WTC11 (cell line): ENCODE results near the gene ZNF579. TPM values are rescaled to one million over a fixed set of nuclear protein-coding genes. Genes with fewer than 3 reads are reported as not detected.

Experiments
- ATAC-seq: fragments of 200-7000 bp; cut with Tn5 transposase; 2 replicates; pipeline ENCODE4 v1.10.0; 2021; ENCODE audit warnings: mild to moderate bottlenecking, moderate library complexity
- CTCF ChIA-PET: fragments of 300-600 bp; sonication (Branson Sonifier 250); formaldehyde crosslinking; loops from one replicate; lab custom pipeline; 2021; ENCODE audit warnings: antibody characterized with exemption; lab: Charles Lee
- POLR2A ChIA-PET: fragments of 350-600 bp; sonication (Branson Sonifier 250); formaldehyde crosslinking; loops from one replicate; lab custom pipeline; 2021; ENCODE audit warnings: antibody characterized with exemption; lab: Charles Lee
- DNase-seq: peaks from one replicate; pipeline ENCODE4 v3.0.0; 2021; ENCODE audit warnings: low spot score
- H3K27ac Mint-ChIP-seq: 2 replicates; pipeline ENCODE4 v1.8.0; 2021; ENCODE audit warnings: mixed read lengths
- H3K27me3 Mint-ChIP-seq: 2 replicates; pipeline ENCODE4 v1.8.0; 2021; ENCODE audit warnings: low read depth, mild to moderate bottlenecking, moderate library complexity, mixed read lengths
- H3K36me3 Mint-ChIP-seq: 2 replicates; pipeline ENCODE4 v1.8.0; 2021; ENCODE audit warnings: mixed read lengths
- H3K4me1 Mint-ChIP-seq: 2 replicates; pipeline ENCODE4 v1.8.0; 2022; ENCODE audit warnings: mixed read lengths
- H3K4me3 Mint-ChIP-seq: 2 replicates; pipeline ENCODE4 v1.8.0; 2021; ENCODE audit warnings: mild to moderate bottlenecking, moderate library complexity, mixed read lengths
- H3K9me3 Mint-ChIP-seq: 2 replicates; pipeline ENCODE4 v1.8.0; 2021; ENCODE audit warnings: mixed read lengths
- CREM ChIP-seq: sonication (generic); formaldehyde crosslinking; IDR thresholded peaks from 2 replicates; pipeline ENCODE4 v1.8.1; 2022; ENCODE audit warnings: mild to moderate bottlenecking, missing genetic modification reagents, moderate library complexity
- ESRRA ChIP-seq: sonication (generic); formaldehyde crosslinking; IDR thresholded peaks from 2 replicates; pipeline ENCODE4 v1.8.1; 2022; ENCODE audit warnings: mild to moderate bottlenecking, missing genetic modification reagents, borderline replicate concordance
- FOXJ3 ChIP-seq: sonication (generic); formaldehyde crosslinking; IDR thresholded peaks from 2 replicates; pipeline ENCODE4 v1.9.0; 2021; ENCODE audit warnings: missing genetic modification reagents, mild to moderate bottlenecking, borderline replicate concordance
- FOXK1 ChIP-seq: sonication (generic); formaldehyde crosslinking; IDR thresholded peaks from 2 replicates; pipeline ENCODE4 v1.8.0; 2022; ENCODE audit warnings: mild to moderate bottlenecking, moderate library complexity, missing genetic modification reagents
- GRHL2 ChIP-seq: fragments of 250-450 bp; sonication (Bioruptor Pico); IDR thresholded peaks from 2 replicates; pipeline ENCODE4 v1.8.0; 2022; ENCODE audit warnings: mild to moderate bottlenecking, moderate library complexity; ENCODE audit not compliant: insufficient replicate concordance, severe bottlenecking
- JUN ChIP-seq: sonication (generic); formaldehyde crosslinking; IDR thresholded peaks from 2 replicates; pipeline ENCODE4 v1.8.0; 2023; ENCODE audit warnings: mild to moderate bottlenecking, missing genetic modification reagents
- TP53 ChIP-seq: sonication (generic); formaldehyde crosslinking; IDR thresholded peaks from 2 replicates; pipeline ENCODE4 v1.8.1; 2023; ENCODE audit warnings: mild to moderate bottlenecking, missing genetic modification reagents
- ZBTB21 ChIP-seq: sonication (generic); formaldehyde crosslinking; IDR thresholded peaks from 2 replicates; pipeline ENCODE4 v1.8.1; 2023; ENCODE audit warnings: mild to moderate bottlenecking, missing genetic modification reagents, borderline replicate concordance
- ZNF416 ChIP-seq: fragments of 250-450 bp; sonication (Bioruptor Pico); IDR thresholded peaks from 2 replicates; pipeline ENCODE4 v1.9.0; 2021; ENCODE audit warnings: mild to moderate bottlenecking, inconsistent platforms
- total RNA-seq: library from RNA; stranded (reverse); gene quantifications from 3 replicates; pipeline ENCODE4 v1.2.3, GENCODE V29; 2021
- TF ChIP-seq, protein P1 (sequence below): sonication (generic); formaldehyde crosslinking; IDR thresholded peaks from 2 replicates; pipeline ENCODE4 v1.8.1; 2023; ENCODE audit warnings: mild to moderate bottlenecking, missing genetic modification reagents, moderate library complexity
- TF ChIP-seq, protein P2 (sequence below): fragments of 250-450 bp; sonication (Bioruptor Pico); IDR thresholded peaks from 2 replicates; pipeline ENCODE4 v1.9.0; 2021; ENCODE audit warnings: moderate library complexity, mild to moderate bottlenecking, inconsistent platforms, borderline replicate concordance
- TF ChIP-seq, protein P3 (sequence below): sonication (generic); formaldehyde crosslinking; IDR thresholded peaks from 2 replicates; pipeline ENCODE4 v1.8.1; 2023; ENCODE audit warnings: mild to moderate bottlenecking, missing genetic modification reagents
- TF ChIP-seq, protein P4 (sequence below): sonication (generic); formaldehyde crosslinking; IDR thresholded peaks from 2 replicates; pipeline ENCODE4 v1.8.0; 2023; ENCODE audit warnings: mild to moderate bottlenecking, missing genetic modification reagents
- TF ChIP-seq, protein P5 (sequence below): sonication (generic); formaldehyde crosslinking; conservative IDR thresholded peaks from 2 replicates; pipeline ENCODE4 v1.8.1; 2022; ENCODE audit warnings: mild to moderate bottlenecking, missing genetic modification reagents
- TF ChIP-seq, protein P6 (sequence below): fragments of 250-450 bp; sonication (Bioruptor Pico); IDR thresholded peaks from 2 replicates; pipeline ENCODE4 v1.9.0; 2021; ENCODE audit warnings: mild to moderate bottlenecking
- TF ChIP-seq, protein P7 (sequence below): fragments of 200-600 bp; IDR thresholded peaks from 2 replicates; pipeline ENCODE4 v1.8.0; 2022; ENCODE audit warnings: antibody characterized with exemption
- TF ChIP-seq, protein P8 (sequence below): sonication (generic); formaldehyde crosslinking; IDR thresholded peaks from 2 replicates; pipeline ENCODE4 v1.8.1; 2022; ENCODE audit warnings: low read depth, mild to moderate bottlenecking, moderate library complexity, missing genetic modification reagents, borderline replicate concordance

Gene ZNF579
- total RNA-seq, 1 experiment from 2014 or later, result 30.0 TPM

DNA sequence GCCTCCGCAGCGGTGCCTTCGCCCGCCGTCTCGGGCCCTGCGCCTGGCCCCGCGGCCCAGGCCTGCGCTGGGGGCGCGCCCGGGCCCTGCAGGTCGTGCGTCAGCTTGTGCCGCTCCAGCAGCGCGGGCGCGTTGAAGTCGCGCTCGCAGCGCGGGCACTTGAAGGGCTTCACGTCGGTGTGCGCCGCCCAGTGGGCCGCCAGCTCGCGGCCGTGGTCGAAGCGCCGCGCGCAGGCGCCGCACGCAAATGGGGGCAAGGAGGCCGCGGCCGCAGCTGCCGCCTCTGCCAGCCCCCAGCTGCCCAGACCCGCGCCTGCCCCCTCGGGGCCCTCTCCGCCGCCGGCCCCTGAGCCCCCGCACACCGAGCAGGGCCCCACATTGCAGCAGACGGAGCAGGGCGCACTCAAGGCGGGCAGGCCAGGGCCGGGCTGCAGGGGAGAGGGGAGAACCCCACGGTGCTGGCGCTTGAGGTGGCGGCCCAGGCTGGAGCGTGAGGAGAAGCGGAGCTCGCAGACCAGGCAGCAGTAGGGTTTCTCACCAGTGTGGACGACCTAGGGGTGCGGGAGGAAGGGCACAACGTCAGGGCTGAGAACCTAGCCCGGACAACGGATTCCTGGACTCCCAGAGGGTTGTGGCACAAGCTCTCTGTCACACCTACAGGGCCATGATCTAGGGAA is 12.6 kb upstream of the ZNF579 start:
- H3K4me1 Mint-ChIP-seq, result peaks cover 25% of the 10 kb centered on the region
- TF ChIP-seq GRHL2 (CRISPR knock-in tag), result no peak
- TF ChIP-seq ESRRA, result no peak
- no peak for TF ChIP-seq FOXJ3
- TF ChIP-seq, protein P1, sequence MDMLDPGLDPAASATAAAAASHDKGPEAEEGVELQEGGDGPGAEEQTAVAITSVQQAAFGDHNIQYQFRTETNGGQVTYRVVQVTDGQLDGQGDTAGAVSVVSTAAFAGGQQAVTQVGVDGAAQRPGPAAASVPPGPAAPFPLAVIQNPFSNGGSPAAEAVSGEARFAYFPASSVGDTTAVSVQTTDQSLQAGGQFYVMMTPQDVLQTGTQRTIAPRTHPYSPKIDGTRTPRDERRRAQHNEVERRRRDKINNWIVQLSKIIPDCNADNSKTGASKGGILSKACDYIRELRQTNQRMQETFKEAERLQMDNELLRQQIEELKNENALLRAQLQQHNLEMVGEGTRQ (CRISPR knock-in tag), result no peak
- TF ChIP-seq, protein P2, sequence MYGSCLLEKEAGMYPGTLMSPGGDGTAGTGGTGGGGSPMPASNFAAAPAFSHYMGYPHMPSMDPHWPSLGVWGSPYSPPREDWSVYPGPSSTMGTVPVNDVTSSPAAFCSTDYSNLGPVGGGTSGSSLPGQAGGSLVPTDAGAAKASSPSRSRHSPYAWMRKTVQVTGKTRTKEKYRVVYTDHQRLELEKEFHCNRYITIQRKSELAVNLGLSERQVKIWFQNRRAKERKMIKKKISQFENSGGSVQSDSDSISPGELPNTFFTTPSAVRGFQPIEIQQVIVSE (CRISPR knock-in tag), result no peak
- TF ChIP-seq, protein P3, sequence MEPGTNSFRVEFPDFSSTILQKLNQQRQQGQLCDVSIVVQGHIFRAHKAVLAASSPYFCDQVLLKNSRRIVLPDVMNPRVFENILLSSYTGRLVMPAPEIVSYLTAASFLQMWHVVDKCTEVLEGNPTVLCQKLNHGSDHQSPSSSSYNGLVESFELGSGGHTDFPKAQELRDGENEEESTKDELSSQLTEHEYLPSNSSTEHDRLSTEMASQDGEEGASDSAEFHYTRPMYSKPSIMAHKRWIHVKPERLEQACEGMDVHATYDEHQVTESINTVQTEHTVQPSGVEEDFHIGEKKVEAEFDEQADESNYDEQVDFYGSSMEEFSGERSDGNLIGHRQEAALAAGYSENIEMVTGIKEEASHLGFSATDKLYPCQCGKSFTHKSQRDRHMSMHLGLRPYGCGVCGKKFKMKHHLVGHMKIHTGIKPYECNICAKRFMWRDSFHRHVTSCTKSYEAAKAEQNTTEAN, result no peak
- TF ChIP-seq, protein P4, sequence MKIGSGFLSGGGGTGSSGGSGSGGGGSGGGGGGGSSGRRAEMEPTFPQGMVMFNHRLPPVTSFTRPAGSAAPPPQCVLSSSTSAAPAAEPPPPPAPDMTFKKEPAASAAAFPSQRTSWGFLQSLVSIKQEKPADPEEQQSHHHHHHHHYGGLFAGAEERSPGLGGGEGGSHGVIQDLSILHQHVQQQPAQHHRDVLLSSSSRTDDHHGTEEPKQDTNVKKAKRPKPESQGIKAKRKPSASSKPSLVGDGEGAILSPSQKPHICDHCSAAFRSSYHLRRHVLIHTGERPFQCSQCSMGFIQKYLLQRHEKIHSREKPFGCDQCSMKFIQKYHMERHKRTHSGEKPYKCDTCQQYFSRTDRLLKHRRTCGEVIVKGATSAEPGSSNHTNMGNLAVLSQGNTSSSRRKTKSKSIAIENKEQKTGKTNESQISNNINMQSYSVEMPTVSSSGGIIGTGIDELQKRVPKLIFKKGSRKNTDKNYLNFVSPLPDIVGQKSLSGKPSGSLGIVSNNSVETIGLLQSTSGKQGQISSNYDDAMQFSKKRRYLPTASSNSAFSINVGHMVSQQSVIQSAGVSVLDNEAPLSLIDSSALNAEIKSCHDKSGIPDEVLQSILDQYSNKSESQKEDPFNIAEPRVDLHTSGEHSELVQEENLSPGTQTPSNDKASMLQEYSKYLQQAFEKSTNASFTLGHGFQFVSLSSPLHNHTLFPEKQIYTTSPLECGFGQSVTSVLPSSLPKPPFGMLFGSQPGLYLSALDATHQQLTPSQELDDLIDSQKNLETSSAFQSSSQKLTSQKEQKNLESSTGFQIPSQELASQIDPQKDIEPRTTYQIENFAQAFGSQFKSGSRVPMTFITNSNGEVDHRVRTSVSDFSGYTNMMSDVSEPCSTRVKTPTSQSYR (CRISPR knock-in tag), result no peak
- no peak for TF ChIP-seq ZNF416 (CRISPR knock-in tag)
- TF ChIP-seq JUN, result no peak
- TF ChIP-seq, protein P5, sequence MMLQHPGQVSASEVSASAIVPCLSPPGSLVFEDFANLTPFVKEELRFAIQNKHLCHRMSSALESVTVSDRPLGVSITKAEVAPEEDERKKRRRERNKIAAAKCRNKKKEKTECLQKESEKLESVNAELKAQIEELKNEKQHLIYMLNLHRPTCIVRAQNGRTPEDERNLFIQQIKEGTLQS (CRISPR knock-in tag), result no peak
- TF ChIP-seq TP53 (CRISPR knock-in tag), result no peak
- H3K27me3 Mint-ChIP-seq, result peaks cover 9% of the 10 kb centered on the region
- ChIA-PET CTCF (interaction anchor here (0.9 to 2.6 kb wide), 4 partner anchors 13 to 126 kb away, joined by 3 to 12 read pairs (median 4); partner anchors contain the start of gene ZNF865), POLR2A (interaction anchor here (1.7 kb wide), 1 partner anchor 13 kb away, joined by 9 read pairs; the partner anchor contains the start of gene ZNF865)
- no peak for DNase-seq
- H3K27ac Mint-ChIP-seq, result no peak overlapping the region; the same call in 1 of the 2 replicates
- no peaks in the 10 kb centered on the region for H3K9me3 Mint-ChIP-seq
- no peak overlapping the region for H3K4me3 Mint-ChIP-seq
- H3K36me3 Mint-ChIP-seq, result peaks cover 23% of the 10 kb centered on the region
- no peak; the same call in none of the 2 replicates for ATAC-seq

DNA sequence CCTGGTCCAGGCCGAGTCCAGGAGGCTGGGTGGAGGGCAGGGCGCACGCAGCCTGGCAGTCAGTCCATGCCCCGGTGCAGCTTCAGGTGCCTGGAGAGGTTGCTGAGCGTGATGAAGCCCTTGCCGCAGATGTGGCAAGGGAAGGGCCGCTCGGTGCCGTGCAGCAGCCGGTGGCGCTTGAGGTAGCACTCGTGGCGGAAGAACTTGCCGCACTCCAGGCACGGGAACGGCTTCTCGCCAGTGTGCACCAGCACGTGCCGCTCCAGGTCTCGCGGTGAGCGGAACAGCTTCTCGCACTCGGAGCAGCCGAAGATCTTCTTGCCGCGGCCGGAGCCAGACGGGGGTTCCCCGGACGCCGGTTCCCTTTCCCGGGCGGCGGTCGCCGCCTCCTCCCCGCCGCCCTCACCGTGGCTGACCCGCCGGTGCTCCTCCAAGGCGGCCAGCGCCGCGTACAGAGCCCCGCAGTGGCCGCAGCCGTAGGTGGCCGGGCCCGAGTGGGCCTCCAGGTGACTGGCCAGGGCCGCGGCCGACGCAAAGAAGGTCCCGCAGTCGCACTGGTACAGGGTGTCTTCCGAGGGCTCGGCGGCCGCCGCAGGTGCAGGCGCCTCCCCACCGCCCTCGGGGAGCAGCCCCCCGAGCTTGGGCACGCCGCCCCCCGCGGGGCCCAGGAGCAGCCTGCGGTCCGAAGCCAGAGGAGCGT is 11.9 kb upstream of the ZNF579 start:
- H3K27ac Mint-ChIP-seq, result no peak overlapping the region
- peaks cover 9% of the 10 kb centered on the region for H3K27me3 Mint-ChIP-seq
- ATAC-seq, result no peak
- no peaks in the 10 kb centered on the region for H3K9me3 Mint-ChIP-seq
- ChIA-PET CTCF (interaction anchor here (0.9 to 2.6 kb wide), 3 partner anchors 13 to 125 kb away, joined by 3 to 12 read pairs (median 3); partner anchors contain the start of gene ZNF865), POLR2A (interaction anchor here (1.7 kb wide), 1 partner anchor 13 kb away, joined by 9 read pairs; the partner anchor contains the start of gene ZNF865)
- no peak overlapping the region for H3K4me3 Mint-ChIP-seq
- H3K4me1 Mint-ChIP-seq, result peaks cover 20% of the 10 kb centered on the region
- H3K36me3 Mint-ChIP-seq, result peaks cover 23% of the 10 kb centered on the region
- DNase-seq, result no peak
- no peak for TF ChIP-seq FOXK1 (CRISPR knock-in tag)
- TF ChIP-seq JUN, result no peak
- TF ChIP-seq, protein P6, sequence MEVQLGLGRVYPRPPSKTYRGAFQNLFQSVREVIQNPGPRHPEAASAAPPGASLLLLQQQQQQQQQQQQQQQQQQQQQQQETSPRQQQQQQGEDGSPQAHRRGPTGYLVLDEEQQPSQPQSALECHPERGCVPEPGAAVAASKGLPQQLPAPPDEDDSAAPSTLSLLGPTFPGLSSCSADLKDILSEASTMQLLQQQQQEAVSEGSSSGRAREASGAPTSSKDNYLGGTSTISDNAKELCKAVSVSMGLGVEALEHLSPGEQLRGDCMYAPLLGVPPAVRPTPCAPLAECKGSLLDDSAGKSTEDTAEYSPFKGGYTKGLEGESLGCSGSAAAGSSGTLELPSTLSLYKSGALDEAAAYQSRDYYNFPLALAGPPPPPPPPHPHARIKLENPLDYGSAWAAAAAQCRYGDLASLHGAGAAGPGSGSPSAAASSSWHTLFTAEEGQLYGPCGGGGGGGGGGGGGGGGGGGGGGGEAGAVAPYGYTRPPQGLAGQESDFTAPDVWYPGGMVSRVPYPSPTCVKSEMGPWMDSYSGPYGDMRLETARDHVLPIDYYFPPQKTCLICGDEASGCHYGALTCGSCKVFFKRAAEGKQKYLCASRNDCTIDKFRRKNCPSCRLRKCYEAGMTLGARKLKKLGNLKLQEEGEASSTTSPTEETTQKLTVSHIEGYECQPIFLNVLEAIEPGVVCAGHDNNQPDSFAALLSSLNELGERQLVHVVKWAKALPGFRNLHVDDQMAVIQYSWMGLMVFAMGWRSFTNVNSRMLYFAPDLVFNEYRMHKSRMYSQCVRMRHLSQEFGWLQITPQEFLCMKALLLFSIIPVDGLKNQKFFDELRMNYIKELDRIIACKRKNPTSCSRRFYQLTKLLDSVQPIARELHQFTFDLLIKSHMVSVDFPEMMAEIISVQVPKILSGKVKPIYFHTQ (CRISPR knock-in tag), result no peak
- TF ChIP-seq, protein P3, result no peak
- TF ChIP-seq ZBTB21 (CRISPR knock-in tag), result no peak
- TF ChIP-seq CREM (CRISPR knock-in tag), result no peak
- TF ChIP-seq, protein P7, sequence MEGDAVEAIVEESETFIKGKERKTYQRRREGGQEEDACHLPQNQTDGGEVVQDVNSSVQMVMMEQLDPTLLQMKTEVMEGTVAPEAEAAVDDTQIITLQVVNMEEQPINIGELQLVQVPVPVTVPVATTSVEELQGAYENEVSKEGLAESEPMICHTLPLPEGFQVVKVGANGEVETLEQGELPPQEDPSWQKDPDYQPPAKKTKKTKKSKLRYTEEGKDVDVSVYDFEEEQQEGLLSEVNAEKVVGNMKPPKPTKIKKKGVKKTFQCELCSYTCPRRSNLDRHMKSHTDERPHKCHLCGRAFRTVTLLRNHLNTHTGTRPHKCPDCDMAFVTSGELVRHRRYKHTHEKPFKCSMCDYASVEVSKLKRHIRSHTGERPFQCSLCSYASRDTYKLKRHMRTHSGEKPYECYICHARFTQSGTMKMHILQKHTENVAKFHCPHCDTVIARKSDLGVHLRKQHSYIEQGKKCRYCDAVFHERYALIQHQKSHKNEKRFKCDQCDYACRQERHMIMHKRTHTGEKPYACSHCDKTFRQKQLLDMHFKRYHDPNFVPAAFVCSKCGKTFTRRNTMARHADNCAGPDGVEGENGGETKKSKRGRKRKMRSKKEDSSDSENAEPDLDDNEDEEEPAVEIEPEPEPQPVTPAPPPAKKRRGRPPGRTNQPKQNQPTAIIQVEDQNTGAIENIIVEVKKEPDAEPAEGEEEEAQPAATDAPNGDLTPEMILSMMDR, result no peak
- TF ChIP-seq, protein P8, sequence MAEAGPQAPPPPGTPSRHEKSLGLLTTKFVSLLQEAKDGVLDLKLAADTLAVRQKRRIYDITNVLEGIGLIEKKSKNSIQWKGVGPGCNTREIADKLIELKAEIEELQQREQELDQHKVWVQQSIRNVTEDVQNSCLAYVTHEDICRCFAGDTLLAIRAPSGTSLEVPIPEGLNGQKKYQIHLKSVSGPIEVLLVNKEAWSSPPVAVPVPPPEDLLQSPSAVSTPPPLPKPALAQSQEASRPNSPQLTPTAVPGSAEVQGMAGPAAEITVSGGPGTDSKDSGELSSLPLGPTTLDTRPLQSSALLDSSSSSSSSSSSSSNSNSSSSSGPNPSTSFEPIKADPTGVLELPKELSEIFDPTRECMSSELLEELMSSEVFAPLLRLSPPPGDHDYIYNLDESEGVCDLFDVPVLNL (CRISPR knock-in tag), result no peak
